Measurements from ENCODE around the gene FGF9.

The FGF9 gene

DNA sequence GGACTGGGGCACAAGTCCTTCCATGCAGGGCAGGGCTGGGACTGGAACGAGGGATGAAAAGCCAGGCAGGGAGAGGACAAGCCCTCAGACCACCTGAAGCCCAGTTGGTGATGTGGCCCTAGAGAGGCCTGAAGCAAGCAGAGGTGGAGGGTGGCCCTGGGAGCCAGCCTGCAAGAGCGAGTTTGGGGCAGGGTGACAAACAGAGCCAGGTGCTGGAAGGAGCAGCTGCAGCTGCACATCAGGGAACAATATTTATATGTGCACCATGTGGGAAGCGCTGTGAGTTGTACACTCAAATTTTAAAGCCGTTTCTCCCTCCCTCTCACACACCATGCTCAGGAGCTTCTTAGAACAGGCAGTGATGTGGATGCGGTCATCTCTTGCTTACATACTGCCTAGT is 67.8 kb downstream of the FGF9 start:
- TF ChIP-seq CTCF (IDR thresholded peaks at IDR 0.05; ENCODE audit: borderline replicate concordance, control extremely low read depth, extremely low read depth, insufficient read depth, missing control alignments) = no peak
- in situ Hi-C loops (cut with MboI; ENCODE audit: low sequenced_read_pairs, unreplicated experiment) = no loop called here
- no peak for DNase-seq (ENCODE audit: low spot score)

- in situ Hi-C loops (cut with MboI; ENCODE audit: low sequenced_read_pairs, unreplicated experiment) = no loop called here
These were observed 68.9 kb downstream of the FGF9 start for GRCh38 chr13:21739771-21740170.

GRCh38 chr13:21741396-21741979 is 70.6 kb downstream of the FGF9 start:
- no peak for TF ChIP-seq CTCF (IDR thresholded peaks at IDR 0.05; ENCODE audit: borderline replicate concordance, control extremely low read depth, extremely low read depth, insufficient read depth, missing control alignments)
- in situ Hi-C loops (cut with MboI; ENCODE audit: low sequenced_read_pairs, unreplicated experiment) = no loop called here

More at GRCh38 chr13:21739771-21740170, 68.9 kb downstream of the FGF9 start:
- no peak for TF ChIP-seq CTCF (IDR thresholded peaks at IDR 0.05; ENCODE audit: borderline replicate concordance, control extremely low read depth, extremely low read depth, insufficient read depth, missing control alignments)
- no peak for DNase-seq (ENCODE audit: low spot score)

DNA sequence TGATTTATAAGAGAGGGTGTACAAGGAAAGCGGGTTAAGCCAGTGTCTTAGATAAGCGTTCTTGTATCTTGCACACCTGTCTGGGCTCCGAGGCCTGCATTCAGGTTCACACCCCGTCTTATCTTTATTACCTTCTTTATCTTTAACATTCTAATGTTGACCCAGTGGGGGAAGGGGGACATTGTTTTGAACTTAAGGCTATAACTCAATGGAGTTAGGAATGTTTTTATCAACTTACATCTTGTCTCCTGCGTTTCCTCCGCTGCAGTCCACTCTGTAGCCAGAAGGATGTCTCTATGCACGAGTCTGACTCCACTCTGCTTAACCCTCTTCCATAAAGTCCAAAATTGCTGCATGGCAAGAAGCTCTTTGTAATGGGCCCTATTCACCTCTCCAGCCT is 71.2 kb downstream of the FGF9 start:
- no peak for DNase-seq (ENCODE audit: low spot score)
- in situ Hi-C loops (cut with MboI; ENCODE audit: low sequenced_read_pairs, unreplicated experiment) = no loop called here
- TF ChIP-seq CTCF (IDR thresholded peaks at IDR 0.05; ENCODE audit: borderline replicate concordance, control extremely low read depth, extremely low read depth, insufficient read depth, missing control alignments) = no peak

More at GRCh38 chr13:21741396-21741979, 70.6 kb downstream of the FGF9 start:
- no peak for DNase-seq (ENCODE audit: low spot score)

- no peak for TF ChIP-seq CTCF (IDR thresholded peaks at IDR 0.05; ENCODE audit: borderline replicate concordance, control extremely low read depth, extremely low read depth, insufficient read depth, missing control alignments)
- in situ Hi-C loops (cut with MboI; ENCODE audit: low sequenced_read_pairs, unreplicated experiment) = no loop called here
- DNase-seq (ENCODE audit: low spot score) = no peak
These were observed 73.3 kb downstream of the FGF9 start for GRCh38 chr13:21744149-21744548.

DNA sequence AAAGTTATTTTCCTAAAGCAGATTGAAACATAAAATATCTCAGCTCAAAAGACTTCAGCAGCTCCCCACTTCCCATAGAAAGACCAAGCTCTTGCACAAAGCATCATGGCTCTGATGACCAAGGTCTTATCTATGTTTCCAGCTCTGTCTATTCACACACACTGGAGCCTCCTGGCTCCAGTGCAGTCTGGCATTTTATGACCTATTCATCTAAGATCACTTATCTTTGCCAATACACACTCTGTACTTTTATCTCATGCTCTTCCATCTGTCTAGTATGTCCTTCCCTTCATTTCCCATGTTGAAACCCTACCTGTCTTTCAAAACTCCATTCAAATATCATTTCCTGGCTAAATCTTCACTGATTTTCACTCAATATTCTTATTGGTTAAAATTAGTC is 74.4 kb downstream of the FGF9 start:
- DNase-seq (ENCODE audit: low spot score) = no peak
- in situ Hi-C loops (cut with MboI; ENCODE audit: low sequenced_read_pairs, unreplicated experiment) = no loop called here
- no peak for TF ChIP-seq CTCF (IDR thresholded peaks at IDR 0.05; ENCODE audit: borderline replicate concordance, control extremely low read depth, extremely low read depth, insufficient read depth, missing control alignments)
